GM21526 (cell line): ENCODE results near the gene LRP11.

Experiments used
- ATAC-seq: cut with Tn5 transposase; IDR thresholded peaks from one replicate; pipeline ENCODE4 v1.9.1; 2021; ENCODE audit warnings: moderate library complexity; ENCODE audit not compliant: unreplicated experiment, low FRiP score

The LRP11 gene

GRCh38 chr6:149815788-149816187 lies 48.4 kb downstream of the LRP11 start:
- peak; percentile 71 for ATAC-seq

DNA sequence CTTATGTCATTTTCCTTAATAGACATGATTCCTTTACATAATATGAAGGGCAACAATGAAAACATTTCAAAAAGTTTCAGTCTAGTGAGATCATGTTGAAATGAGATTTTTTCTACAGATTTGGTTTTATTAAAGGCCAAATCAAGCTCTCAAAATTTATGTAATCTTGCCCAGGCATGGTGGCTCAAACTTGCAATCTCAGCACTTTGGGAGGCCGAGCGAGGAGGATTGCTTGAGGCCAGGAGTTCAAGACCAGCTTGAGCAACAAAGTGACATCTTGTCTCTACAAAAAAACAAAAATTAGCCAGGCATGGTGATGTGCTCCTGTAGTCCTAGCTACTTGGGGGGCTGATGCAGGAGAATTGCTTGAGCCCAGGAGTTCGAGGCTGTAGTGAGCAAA lies 50.8 kb downstream of the LRP11 start:
- ATAC-seq = no peak

- no peak for ATAC-seq
Measured at GRCh38 chr6:149809798-149810197, 54.4 kb downstream of the LRP11 start.

DNA sequence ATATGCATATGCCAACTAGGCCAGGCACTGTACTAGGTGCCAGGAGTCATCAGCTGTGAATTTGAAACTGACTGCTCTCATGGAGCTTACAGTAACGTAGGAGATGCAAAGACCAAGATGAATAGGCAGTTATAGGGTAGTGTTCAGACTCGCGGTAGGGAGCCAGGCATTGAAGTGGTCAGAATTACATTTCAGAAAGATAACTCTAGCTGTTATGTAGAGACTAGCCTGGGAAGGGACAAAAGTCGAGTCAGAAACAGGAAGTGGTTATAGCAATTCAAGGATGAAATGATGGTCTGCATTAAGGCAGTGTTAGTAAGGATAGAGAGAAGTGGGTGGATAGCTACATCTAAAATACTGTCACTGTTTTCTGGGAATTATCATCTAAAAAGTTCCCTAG lies 58.0 kb downstream of the LRP11 start:
- ATAC-seq = no peak

- no peak for ATAC-seq
Measured at GRCh38 chr6:149783551-149783950, 80.6 kb downstream of the LRP11 start.

- no peak for ATAC-seq
Measured at GRCh38 chr6:149782337-149782736, 81.8 kb downstream of the LRP11 start.

DNA sequence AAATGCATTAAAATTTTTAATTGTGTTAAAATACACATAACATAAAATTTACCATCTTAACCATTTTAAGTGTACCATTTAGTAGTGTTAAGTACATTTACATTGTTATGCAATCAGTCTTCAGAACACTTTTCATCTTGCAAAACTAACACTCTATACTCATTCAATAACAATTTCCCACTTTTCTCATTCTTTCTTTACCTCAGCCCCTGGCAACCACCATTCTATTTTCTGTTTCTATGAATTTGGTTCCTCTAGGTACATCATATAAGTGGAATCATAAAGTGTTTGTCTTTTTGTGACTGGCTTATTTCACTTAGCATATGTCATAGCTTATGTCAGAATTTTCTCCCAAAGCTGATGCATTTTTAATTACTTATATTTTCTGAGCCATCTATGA lies 82.4 kb downstream of the LRP11 start:
- no peak for ATAC-seq

DNA sequence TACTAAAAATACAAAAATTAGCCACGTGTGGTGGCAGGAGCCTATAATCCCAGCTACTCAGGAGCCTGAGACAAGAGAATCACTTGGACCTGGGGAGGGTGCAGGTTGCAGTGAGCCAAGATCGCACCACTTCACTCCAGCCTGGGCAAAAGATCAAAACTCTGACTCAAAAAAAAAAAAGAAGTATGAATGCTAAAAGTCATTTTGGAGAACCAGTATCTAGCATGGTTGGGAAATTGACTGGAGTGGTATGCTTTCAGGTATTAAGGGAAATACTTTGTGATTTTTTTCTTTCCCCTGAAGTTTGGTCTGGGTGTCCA lies 84.6 kb downstream of the LRP11 start:
- no peak for ATAC-seq

DNA sequence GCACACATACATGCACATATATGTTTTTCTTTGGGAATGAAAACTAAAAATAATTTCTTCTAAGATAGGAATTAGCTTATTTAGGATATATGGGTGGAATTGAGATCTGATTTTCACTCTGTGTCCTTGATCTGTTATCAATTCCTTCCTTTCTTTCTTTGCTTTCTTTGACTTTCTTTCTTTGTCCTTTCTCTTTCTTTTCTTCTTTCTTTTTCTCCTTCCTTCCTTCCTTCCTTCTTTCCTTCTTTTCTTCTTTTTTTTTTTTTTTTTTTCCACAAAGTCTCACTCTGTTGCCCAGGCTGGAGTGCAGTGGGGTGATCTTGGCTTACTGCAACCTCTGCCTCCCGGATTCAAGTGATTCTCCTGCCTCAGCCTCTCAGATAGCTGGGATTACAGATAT lies 86.5 kb downstream of the LRP11 start:
- ATAC-seq = no peak

- no peak for ATAC-seq
Measured at GRCh38 chr6:149771925-149772324, 92.2 kb downstream of the LRP11 start.

GRCh38 chr6:149771185-149771584 lies 93.0 kb downstream of the LRP11 start:
- ATAC-seq = no peak

GRCh38 chr6:149769676-149770075 lies 94.5 kb downstream of the LRP11 start:
- ATAC-seq = no peak
